Activated CD4-positive, alpha-beta T cell treated with anti-CD3 and anti-CD28 coated beads, Interleukin-2, amount 10 ng/mL, durations not matched to agents 7 days and 5 days (primary cell): ENCODE results near the gene ZDHHC9. TPM values are rescaled to one million over a fixed set of nuclear protein-coding genes. Genes with fewer than 3 reads are reported as not detected.
A peak's percentile ranks its signal among the peaks of the same experiment; 100 is the strongest.

Source experiments
- CTCF ChIA-PET: fragments of 350-600 bp; sonication (Branson Sonifier 250); formaldehyde crosslinking; loops from one replicate; lab custom pipeline; 2021; ENCODE audit warnings: antibody characterized with exemption; lab: Charles Lee
- POLR2A ChIA-PET: fragments of 350-600 bp; sonication (Branson Sonifier 250); formaldehyde crosslinking; loops from one replicate; lab custom pipeline; 2021; ENCODE audit warnings: antibody characterized with exemption; lab: Charles Lee
- DNase-seq: peaks from one replicate; pipeline ENCODE4 v3.0.0-alpha.2; 2020
- H3K27ac Mint-ChIP-seq: one replicate; pipeline ENCODE4 v1.8.0; 2021; ENCODE audit warnings: mild to moderate bottlenecking, moderate library complexity, mixed read lengths
- H3K27me3 Mint-ChIP-seq: one replicate; pipeline ENCODE4 v1.8.0; 2021; ENCODE audit warnings: mixed read lengths
- H3K36me3 Mint-ChIP-seq: one replicate; pipeline ENCODE4 v1.8.0; 2021; ENCODE audit warnings: low read depth, mixed read lengths
- H3K4me1 Mint-ChIP-seq: one replicate; pipeline ENCODE4 v1.8.0; 2021; ENCODE audit warnings: mixed read lengths
- H3K4me3 Mint-ChIP-seq: one replicate; pipeline ENCODE4 v1.8.0; 2021; ENCODE audit warnings: mild to moderate bottlenecking, moderate library complexity, mixed read lengths
- H3K9me3 Mint-ChIP-seq: one replicate; pipeline ENCODE4 v1.8.0; 2021; ENCODE audit warnings: mixed read lengths
- total RNA-seq, 2 experiments: library from RNA; stranded (reverse); gene quantifications; one replicate each; pipeline ENCODE4 v1.2.3, GENCODE V29; 2021

Gene ZDHHC9
- total RNA-seq, 2 experiments from 2014 or later, result 4.1 to 4.2 TPM

DNA sequence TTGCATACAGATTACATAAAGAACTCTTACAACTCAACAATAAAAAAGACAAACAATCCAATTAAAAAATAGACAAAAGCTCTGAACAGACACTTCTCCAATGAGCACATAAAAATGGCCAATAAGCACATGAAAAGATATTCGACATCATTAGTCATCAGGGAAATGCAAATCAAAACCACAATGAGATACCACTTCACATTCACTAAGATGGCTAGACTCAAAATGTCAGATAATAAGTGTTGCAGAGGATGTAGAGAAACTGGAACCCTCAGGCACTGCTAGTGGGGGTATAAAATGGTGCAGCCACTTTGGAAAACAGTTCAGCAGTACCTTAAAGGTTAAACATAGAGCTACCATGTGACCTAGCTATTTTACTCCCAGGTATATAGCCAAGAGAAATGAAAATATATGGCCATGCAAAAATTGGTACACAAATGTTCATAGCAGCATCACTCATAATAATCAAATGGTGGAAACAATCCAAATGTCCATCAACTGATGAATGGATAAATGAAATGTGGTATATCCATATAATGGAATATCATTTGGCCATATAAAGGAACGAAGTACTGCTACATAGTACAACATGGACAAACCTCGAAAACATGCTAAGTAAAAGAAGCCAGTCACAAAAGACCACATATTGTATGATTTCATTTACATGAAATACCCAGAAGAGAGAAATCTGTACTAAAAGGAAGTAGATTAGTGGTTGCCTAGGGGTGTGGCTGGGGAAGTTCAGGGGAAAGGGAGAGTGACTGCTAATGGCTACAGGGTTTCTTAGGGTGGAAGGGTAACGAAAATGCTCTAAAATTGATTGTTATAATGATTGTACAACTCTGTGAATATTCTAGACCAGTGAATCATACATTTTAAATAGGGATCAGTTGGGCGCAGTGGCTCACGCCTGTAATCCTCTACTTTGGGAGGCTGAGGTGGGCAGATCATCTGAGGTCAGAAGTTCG, 34.6 kb downstream of the ZDHHC9 start:
- peaks cover 15% of the 10 kb centered on the region for H3K4me1 Mint-ChIP-seq
- no peak for DNase-seq
- H3K9me3 Mint-ChIP-seq, result no peaks in the 10 kb centered on the region
- H3K4me3 Mint-ChIP-seq, result no peak overlapping the region
- H3K36me3 Mint-ChIP-seq, result peaks cover 17% of the 10 kb centered on the region
- H3K27me3 Mint-ChIP-seq, result no peaks in the 10 kb centered on the region
- ChIA-PET CTCF (interaction anchor here (0.9 to 1.1 kb wide), 3 partner anchors 32 to 154 kb away, joined by 3 to 4 read pairs (median 3); no protein-coding TSS in a partner anchor), POLR2A (no interaction called here)
- H3K27ac Mint-ChIP-seq, result no peak overlapping the region

DNA sequence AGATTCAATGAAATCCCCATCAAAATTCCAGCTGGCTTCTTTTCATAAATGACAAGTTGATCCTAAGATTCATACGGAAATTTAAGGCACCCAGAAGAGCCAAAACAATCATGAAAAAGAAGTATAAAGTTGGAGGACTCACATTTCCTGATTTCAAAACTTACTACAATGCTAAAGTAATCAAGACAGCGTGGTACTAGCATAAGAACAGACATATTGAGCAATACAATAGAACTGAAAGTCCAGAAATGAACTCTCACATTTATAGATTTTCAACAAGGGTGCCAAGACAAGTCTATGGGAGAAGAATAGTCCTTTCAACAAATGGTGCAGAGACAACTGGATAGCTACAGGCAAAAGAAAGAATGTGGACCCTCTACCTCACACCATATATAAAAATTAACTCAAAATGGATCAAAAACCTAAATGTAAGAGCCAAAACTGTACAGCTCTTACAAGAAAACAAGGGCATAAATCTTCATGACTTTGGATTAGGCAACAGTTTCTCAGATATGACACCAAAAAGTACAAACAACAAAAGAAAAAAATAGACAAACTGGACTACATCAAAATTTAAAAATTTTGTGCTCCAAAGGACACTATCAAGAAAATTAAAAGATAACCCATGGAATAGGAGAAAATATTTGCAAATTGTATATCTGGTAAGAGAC, 35.4 kb downstream of the ZDHHC9 start:
- H3K36me3 Mint-ChIP-seq, result peaks cover 16% of the 10 kb centered on the region
- no peaks in the 10 kb centered on the region for H3K27me3 Mint-ChIP-seq
- POLR2A ChIA-PET, result no interaction called here
- no peak overlapping the region for H3K27ac Mint-ChIP-seq
- H3K4me1 Mint-ChIP-seq, result peaks cover 15% of the 10 kb centered on the region
- no peak overlapping the region for H3K4me3 Mint-ChIP-seq
- CTCF ChIA-PET, result interaction anchor here (0.5 kb wide), 1 partner anchor 31 kb away, joined by 3 read pairs; no protein-coding TSS in a partner anchor
- no peak for DNase-seq
- H3K9me3 Mint-ChIP-seq, result no peaks in the 10 kb centered on the region

DNA sequence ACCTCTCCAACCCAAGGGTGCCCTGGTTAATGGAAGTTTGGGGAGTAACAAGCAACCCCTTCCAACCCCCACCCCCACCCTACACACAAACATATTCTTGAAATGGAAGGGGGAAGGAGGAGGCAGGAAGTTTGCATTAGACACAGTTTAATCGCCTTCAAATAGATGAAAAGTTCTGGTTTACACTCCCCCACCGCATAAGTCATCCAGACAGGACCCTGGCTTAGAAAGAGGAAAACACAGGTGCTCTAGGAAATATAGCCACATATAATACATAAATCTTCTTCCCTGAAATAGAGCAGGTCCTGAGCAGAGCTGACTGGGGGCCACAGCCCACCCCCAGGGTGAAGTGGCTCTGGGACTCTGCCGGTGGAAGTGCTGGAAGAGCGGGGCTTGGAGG, 38.9 kb downstream of the ZDHHC9 start:
- no peak overlapping the region for H3K4me3 Mint-ChIP-seq
- H3K27ac Mint-ChIP-seq, result no peak overlapping the region
- peaks cover 18% of the 10 kb centered on the region for H3K4me1 Mint-ChIP-seq
- ChIA-PET POLR2A (no interaction called here), CTCF (interaction anchor here (1.8 kb wide), 1 partner anchor 10 kb away, joined by 6 read pairs; no protein-coding TSS in a partner anchor)
- no peaks in the 10 kb centered on the region for H3K27me3 Mint-ChIP-seq
- H3K36me3 Mint-ChIP-seq, result peaks cover 8% of the 10 kb centered on the region
- no peak for DNase-seq
- no peaks in the 10 kb centered on the region for H3K9me3 Mint-ChIP-seq

DNA sequence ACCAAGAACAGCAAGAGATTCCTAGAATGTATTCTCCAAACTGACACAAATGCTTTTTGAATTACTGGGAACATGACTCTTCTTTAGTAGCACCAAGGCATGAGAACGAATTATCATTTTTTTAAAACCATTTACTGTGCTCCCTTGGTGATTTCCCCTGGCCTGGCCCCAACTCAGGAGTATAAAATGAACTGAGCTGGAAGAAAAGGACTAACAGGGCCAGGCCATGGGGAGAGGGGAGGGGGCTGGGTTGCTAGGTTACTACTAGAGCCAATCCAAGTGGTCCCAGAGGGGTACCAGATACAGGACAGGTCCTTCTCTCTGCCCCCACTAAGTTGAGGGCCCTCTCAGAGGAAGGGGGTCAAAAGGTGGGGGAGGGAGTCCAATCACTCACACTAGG, 40.8 kb downstream of the ZDHHC9 start:
- H3K4me3 Mint-ChIP-seq, result no peak overlapping the region
- H3K27me3 Mint-ChIP-seq, result no peaks in the 10 kb centered on the region
- ChIA-PET CTCF (no interaction called here), POLR2A (no interaction called here)
- peaks cover 16% of the 10 kb centered on the region for H3K4me1 Mint-ChIP-seq
- peaks cover 4% of the 10 kb centered on the region for H3K36me3 Mint-ChIP-seq
- H3K9me3 Mint-ChIP-seq, result no peaks in the 10 kb centered on the region
- no peak for DNase-seq
- no peak overlapping the region for H3K27ac Mint-ChIP-seq

DNA sequence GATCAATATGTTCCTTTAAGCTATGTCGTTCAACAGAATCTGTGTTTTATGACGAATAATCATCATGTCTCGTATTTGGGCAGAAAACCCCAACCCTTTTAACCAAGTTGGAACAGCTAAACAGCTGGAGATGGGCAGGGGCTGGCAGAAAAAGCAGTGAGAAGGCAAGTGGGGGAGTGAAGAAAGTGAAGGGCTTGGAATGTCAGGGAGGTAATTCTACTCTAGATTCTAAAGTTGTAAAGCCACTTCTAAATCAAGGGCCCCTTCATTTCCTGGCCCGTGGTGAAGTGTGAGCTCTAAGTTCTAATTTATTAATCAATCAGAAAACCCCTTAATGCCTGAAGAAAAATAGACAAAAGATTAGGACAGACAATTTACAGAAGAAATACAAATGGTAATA, 43.5 kb downstream of the ZDHHC9 start:
- peaks cover 11% of the 10 kb centered on the region for H3K36me3 Mint-ChIP-seq
- no peak overlapping the region for H3K4me3 Mint-ChIP-seq
- CTCF ChIA-PET, result interaction anchor here (1.3 to 2.0 kb wide), 4 partner anchors 10 to 26 kb away, joined by 3 to 6 read pairs (median 4); partner anchors contain the start of gene SASH3
- peak overlapping the region; percentile 60 for H3K27ac Mint-ChIP-seq
- no peaks in the 10 kb centered on the region for H3K27me3 Mint-ChIP-seq
- DNase-seq, result no peak
- no peaks in the 10 kb centered on the region for H3K9me3 Mint-ChIP-seq
- POLR2A ChIA-PET, result no interaction called here
- H3K4me1 Mint-ChIP-seq, result peaks cover 17% of the 10 kb centered on the region

DNA sequence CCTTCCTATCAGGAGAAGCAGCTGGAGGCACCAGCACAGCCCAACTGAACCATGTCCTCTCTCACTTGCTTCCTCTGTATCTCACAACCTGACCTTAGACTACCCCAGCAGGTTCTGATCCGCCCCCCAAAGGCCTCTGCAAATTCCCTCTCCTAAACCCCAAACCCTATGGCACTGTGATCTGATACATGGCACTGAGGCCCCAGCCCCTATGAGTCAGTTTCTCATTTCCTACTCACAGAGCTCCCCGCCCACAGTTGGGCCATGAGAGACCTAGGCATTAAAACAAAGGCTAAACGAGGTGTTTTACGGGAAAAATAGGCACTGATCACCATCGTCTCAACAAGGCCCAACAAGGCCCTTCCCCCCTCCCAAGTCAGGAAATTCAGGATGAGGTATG, 44.8 kb downstream of the ZDHHC9 start:
- Mint-ChIP-seq H3K4me1 (peaks cover 17% of the 10 kb centered on the region), H3K9me3 (no peaks in the 10 kb centered on the region), H3K4me3 (no peak overlapping the region), H3K27ac (peak overlapping the region; percentile 16), H3K36me3 (peaks cover 15% of the 10 kb centered on the region), H3K27me3 (no peaks in the 10 kb centered on the region)
- POLR2A ChIA-PET, result no interaction called here
- no peak for DNase-seq
- CTCF ChIA-PET, result interaction anchor here (0.9 to 2.0 kb wide), 5 partner anchors 9 to 189 kb away, joined by 3 to 6 read pairs (median 4); no protein-coding TSS in a partner anchor

DNA sequence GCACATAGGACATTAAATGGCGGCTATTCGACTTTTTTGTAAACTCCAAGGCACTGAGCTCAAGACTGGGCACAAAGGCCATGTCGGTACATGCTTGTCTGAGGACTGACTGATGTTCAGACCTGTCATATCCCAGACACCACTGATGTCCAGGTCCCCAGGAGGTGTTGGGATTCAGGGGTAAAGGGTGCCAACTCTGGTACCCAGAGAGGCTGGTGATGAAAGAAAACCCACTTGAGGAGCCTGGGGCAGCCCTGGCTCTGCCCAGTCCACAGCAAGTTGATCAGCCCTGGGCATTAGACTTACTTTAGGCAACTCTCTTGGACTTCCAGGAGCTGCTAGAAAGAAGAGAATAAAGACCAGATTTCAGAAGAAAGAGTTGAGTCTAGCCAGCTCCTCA, 45.2 kb downstream of the ZDHHC9 start:
- Mint-ChIP-seq H3K27ac (no peak overlapping the region), H3K9me3 (no peaks in the 10 kb centered on the region), H3K4me1 (peaks cover 17% of the 10 kb centered on the region), H3K4me3 (no peak overlapping the region), H3K36me3 (peaks cover 15% of the 10 kb centered on the region), H3K27me3 (no peaks in the 10 kb centered on the region)
- no peak for DNase-seq
- CTCF ChIA-PET, result interaction anchor here (0.9 to 1.6 kb wide), 6 partner anchors 8 to 189 kb away, joined by 3 to 6 read pairs (median 4); no protein-coding TSS in a partner anchor
- POLR2A ChIA-PET, result no interaction called here

DNA sequence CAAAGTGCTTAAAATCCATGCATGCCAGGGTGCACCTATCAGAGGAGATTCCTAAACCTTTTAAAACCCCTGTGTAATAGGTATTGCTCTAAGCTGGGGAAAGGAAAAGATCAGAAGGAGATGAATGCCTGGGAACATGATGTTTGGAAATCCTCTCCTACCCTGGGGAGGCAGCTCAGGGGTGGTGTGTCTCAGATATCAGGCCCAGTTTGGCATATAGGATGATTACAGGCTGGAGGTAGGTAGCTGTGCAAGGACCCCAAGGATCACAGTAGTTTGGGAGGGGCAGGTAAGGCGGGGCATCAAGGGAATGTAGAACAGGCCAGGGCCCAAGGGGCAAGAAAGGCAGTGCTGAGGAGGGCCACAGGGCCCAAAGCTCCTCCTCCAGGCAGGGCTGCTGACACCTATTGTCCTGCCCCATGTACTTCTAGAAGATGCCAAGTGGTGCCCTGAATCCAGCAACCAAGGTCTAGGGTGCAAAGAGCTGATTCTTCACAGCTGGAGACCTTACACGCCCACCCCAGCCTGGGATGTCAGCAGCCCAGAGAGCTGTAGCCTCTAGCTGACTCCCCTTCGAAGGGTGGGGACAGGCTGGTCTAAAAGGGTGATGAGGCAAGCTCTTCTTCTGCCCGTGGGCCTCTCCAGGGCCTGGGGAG, 46.3 kb downstream of the ZDHHC9 start:
- Mint-ChIP-seq H3K9me3 (no peaks in the 10 kb centered on the region), H3K4me1 (peaks cover 19% of the 10 kb centered on the region), H3K4me3 (no peak overlapping the region), H3K27ac (peak overlapping the region; percentile 62), H3K27me3 (no peaks in the 10 kb centered on the region), H3K36me3 (peaks cover 18% of the 10 kb centered on the region)
- DNase-seq, result no peak
- CTCF ChIA-PET, result interaction anchor here (1.1 to 1.6 kb wide), 2 partner anchors 8 to 14 kb away, joined by 4 to 6 read pairs; no protein-coding TSS in a partner anchor
- POLR2A ChIA-PET, result interaction anchor here (0.6 kb wide), 1 partner anchor 88 kb away, joined by 3 read pairs; no protein-coding TSS in a partner anchor

DNA sequence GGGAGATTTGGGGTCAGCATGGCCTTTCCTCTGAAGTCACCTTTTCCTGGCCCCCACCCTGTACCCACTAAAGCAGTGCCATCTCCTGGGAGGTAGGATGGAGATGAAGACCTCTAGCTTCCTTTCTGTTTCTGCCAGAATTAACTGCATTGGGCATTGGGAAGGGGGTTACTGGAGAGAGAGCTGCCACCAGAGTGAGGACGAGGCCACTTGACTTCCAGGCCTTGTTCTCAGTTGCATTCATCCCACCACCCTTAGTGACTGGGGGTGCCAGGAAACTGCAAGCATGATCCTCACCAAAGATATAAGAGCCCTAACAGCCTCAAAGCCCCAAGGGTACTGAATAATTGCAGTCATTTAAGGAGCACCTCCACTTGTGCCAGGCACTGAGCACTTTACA, 48.1 kb downstream of the ZDHHC9 start:
- Mint-ChIP-seq H3K36me3 (peaks cover 25% of the 10 kb centered on the region), H3K27ac (no peak overlapping the region), H3K9me3 (no peaks in the 10 kb centered on the region), H3K4me1 (peaks cover 24% of the 10 kb centered on the region), H3K27me3 (no peaks in the 10 kb centered on the region), H3K4me3 (no peak overlapping the region)
- POLR2A ChIA-PET, result no interaction called here
- no peak for DNase-seq
- CTCF ChIA-PET, result interaction anchor here (0.9 to 1.6 kb wide), 2 partner anchors 9 to 16 kb away, joined by 3 to 6 read pairs; partner anchors contain the start of gene SASH3

DNA sequence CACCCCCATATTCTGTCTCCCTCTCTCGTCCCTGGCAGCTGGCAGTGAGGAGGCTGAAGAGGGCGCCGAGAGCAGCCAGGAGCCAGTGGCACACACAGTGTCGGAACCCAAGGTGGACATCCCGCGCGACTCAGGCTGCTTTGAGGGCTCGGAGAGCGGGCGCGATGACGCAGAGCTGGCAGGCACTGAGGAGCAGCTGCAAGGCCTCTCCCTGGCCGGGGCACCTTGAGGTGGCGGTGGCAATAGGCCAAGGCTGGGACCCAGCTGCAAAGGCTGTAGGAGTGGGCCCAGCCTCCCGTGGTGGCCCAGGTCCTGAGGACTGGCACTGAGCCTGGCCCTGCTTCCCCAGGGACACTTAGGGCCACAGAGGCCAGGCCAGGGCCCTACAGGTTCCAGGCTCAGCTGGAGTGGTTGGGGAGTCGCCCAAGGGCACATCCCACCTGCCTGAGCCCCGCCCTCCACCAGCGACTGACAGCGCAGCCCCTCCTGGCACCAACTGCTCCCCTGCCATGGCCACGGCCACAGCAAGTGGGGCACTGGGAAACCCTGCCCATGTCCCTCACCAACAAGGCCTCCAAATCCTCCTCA, 50.0 kb downstream of the ZDHHC9 start:
- H3K9me3 Mint-ChIP-seq, result no peaks in the 10 kb centered on the region
- H3K4me3 Mint-ChIP-seq, result no peak overlapping the region
- H3K4me1 Mint-ChIP-seq, result peaks cover 21% of the 10 kb centered on the region
- DNase-seq, result no peak
- ChIA-PET POLR2A (no interaction called here), CTCF (interaction anchor here (1.0 to 1.4 kb wide), 2 partner anchors 21 to 37 kb away, joined by 3 read pairs; no protein-coding TSS in a partner anchor)
- H3K27me3 Mint-ChIP-seq, result no peaks in the 10 kb centered on the region
- H3K36me3 Mint-ChIP-seq, result peaks cover 33% of the 10 kb centered on the region
- no peak overlapping the region for H3K27ac Mint-ChIP-seq

DNA sequence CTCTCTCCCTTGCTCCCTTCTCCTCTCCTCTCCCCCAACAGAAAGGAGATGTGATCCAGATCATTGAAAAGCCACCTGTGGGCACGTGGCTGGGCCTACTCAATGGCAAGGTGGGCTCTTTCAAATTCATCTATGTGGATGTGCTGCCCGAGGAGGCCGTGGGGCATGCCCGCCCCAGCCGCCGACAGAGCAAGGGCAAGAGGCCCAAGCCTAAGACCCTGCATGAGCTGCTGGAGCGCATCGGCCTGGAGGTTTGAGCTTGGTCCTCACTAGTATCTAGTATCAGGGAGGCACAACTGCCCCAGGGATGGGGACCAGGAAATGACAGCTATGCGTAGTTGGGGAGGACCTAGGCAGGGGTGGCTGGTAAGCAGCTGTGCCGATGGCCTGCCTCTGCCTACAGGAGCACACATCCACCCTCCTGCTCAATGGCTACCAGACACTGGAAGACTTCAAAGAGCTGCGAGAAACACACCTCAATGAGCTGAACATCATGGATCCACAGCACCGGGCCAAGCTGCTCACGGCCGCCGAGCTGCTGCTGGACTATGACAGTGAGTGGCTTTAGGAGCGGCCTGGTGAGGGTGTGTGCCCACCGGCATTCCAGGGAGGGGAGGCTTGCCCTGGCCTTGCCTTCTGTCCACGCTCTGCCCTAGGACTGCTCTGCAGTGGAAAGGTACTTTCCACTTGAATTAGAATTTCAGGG, 50.9 kb downstream of the ZDHHC9 start:
- Mint-ChIP-seq H3K4me1 (peaks cover 16% of the 10 kb centered on the region), H3K27me3 (no peaks in the 10 kb centered on the region), H3K36me3 (peaks cover 33% of the 10 kb centered on the region), H3K4me3 (no peak overlapping the region), H3K27ac (no peak overlapping the region), H3K9me3 (no peaks in the 10 kb centered on the region)
- CTCF ChIA-PET, result interaction anchor here (1.0 to 2.7 kb wide), 3 partner anchors 12 to 36 kb away, joined by 3 to 9 read pairs (median 3); no protein-coding TSS in a partner anchor
- no peak for DNase-seq
- POLR2A ChIA-PET, result no interaction called here
